Subcutaneous adipose tissue (tissue), 4 donors: ENCODE results near the gene KAT5. TPM values are rescaled to one million over a fixed set of nuclear protein-coding genes. Genes with fewer than 3 reads are reported as not detected.

Source experiments
- CTCF ChIP-seq: fragments of 450-650 bp; IDR thresholded peaks from one replicate; pipeline ENCODE4 v1.5.1; 2016; ENCODE audit warnings: low read depth, mild to moderate bottlenecking, control low read depth, antibody characterized with exemption, moderate library complexity
- small RNA-seq: library from RNA; depleted of rRNA; stranded (forward); fragments of <200 nt; gene quantifications from one replicate; pipeline ENCODE3, GENCODE V24; 2016
- total RNA-seq, 4 donors: library from RNA; depleted of rRNA; stranded (reverse); fragments of >200 nt; gene quantifications; one replicate each; pipeline ENCODE4 v1.1.0, GENCODE V29; 2016

The KAT5 gene
- total RNA-seq, 4 donors from 2014 or later = 39.3 to 54.2 (median 49.0) TPM

GRCh38 chr11:65767406-65767805, 55.4 kb downstream of the KAT5 start:
- no peak for TF ChIP-seq CTCF

Small RNA genes lying within 50 kb of the gene (small RNA-seq; reads per million reads assigned to genes)
- gene RN7SL309P = not detected

Other genes with a start within 250 kb of the KAT5 start
- over 10,000 TPM; 16,732 to 21,734 (median 18,618) TPM for gene MALAT1, start 213.2 kb upstream of the KAT5 start, total RNA-seq
- gene SCYL1, start 187.2 kb upstream of the KAT5 start, total RNA-seq = 10 to 100 TPM; 63.1 to 85.3 (median 67.0) TPM
- gene LTBP3, start 153.9 kb upstream of the KAT5 start, total RNA-seq = 10 to 100 TPM; 24.8 to 81.3 (median 77.3) TPM
- 10 to 100 TPM; 24.2 to 66.2 (median 35.1) TPM for gene ZNRD2, start 141.8 kb upstream of the KAT5 start, total RNA-seq
- 10 to 100 TPM; 15.2 to 48.8 (median 31.0) TPM for gene FAM89B, start 139.7 kb upstream of the KAT5 start, total RNA-seq
- 10 to 100 TPM; 27.1 to 79.5 (median 45.7) TPM for gene EHBP1L1, start 136.2 kb upstream of the KAT5 start, total RNA-seq
- gene KCNK7, start 116.5 kb upstream of the KAT5 start, total RNA-seq = under 1 TPM in 1 of 4 donors, not detected in 3; 0.57 TPM
- 10 to 100 TPM; 25.2 to 58.6 (median 28.8) TPM for gene MAP3K11, start 98.0 kb upstream of the KAT5 start, total RNA-seq
- 10 to 100 TPM; 10.3 to 25.2 (median 11.2) TPM for gene PCNX3, start 96.5 kb upstream of the KAT5 start, total RNA-seq
- 10 to 100 TPM; 19.8 to 42.8 (median 22.9) TPM for gene SIPA1, start 74.2 kb upstream of the KAT5 start, total RNA-seq
- gene RELA, start 49.3 kb upstream of the KAT5 start, total RNA-seq = 10 to 100 TPM; 31.5 to 65.7 (median 34.6) TPM
- 100 to 1,000 TPM in 2 of 4 donors, 10 to 100 TPM in 2; 41.6 to 101 (median 97.7) TPM for gene RNASEH2C, start 8.5 kb downstream of the KAT5 start, total RNA-seq
- 10 to 100 TPM in 3 of 4 donors, 1 to 10 TPM in 1; 7.0 to 30.0 (median 14.6) TPM for gene AP5B1, start 68.7 kb downstream of the KAT5 start, total RNA-seq
- under 1 TPM in 2 of 4 donors, not detected in 2; 0.34 to 0.44 TPM for gene OVOL1, start 74.8 kb downstream of the KAT5 start, total RNA-seq
- under 1 TPM in 1 of 4 donors, not detected in 3; 0.85 TPM for gene SNX32, start 121.7 kb downstream of the KAT5 start, total RNA-seq
- 100 to 1,000 TPM; 375 to 550 (median 447) TPM for gene CFL1, start 145.9 kb downstream of the KAT5 start, total RNA-seq
- 10 to 100 TPM; 19.9 to 41.8 (median 30.2) TPM for gene MUS81, start 148.2 kb downstream of the KAT5 start, total RNA-seq
- 10 to 100 TPM; 45.0 to 85.2 (median 62.2) TPM for gene EFEMP2, start 160.5 kb downstream of the KAT5 start, total RNA-seq
- gene CTSW, start 167.6 kb downstream of the KAT5 start, total RNA-seq = 1 to 10 TPM in 3 of 4 donors, not detected in 1; 1.7 to 5.7 (median 2.9) TPM
- 10 to 100 TPM; 43.8 to 64.2 (median 51.9) TPM for gene FIBP, start 176.2 kb downstream of the KAT5 start, total RNA-seq
- 10 to 100 TPM; 15.7 to 59.9 (median 29.3) TPM for gene CCDC85B, start 178.4 kb downstream of the KAT5 start, total RNA-seq
- 10 to 100 TPM in 1 of 4 donors, 1 to 10 TPM in 3; 1.5 to 15.2 (median 2.8) TPM for gene FOSL1, start 188.1 kb downstream of the KAT5 start, total RNA-seq
- gene C11orf68, start 206.8 kb downstream of the KAT5 start, total RNA-seq = 10 to 100 TPM; 18.5 to 20.5 (median 19.4) TPM
- 10 to 100 TPM; 34.4 to 85.0 (median 54.4) TPM for gene DRAP1, start 207.2 kb downstream of the KAT5 start, total RNA-seq
- gene TSGA10IP, start 233.2 kb downstream of the KAT5 start, total RNA-seq = not detected
- 10 to 100 TPM; 33.7 to 69.9 (median 41.8) TPM for gene SART1, start 249.5 kb downstream of the KAT5 start, total RNA-seq